Measurements from ENCODE around the gene ADAMTSL5.

The ADAMTSL5 gene

DNA sequence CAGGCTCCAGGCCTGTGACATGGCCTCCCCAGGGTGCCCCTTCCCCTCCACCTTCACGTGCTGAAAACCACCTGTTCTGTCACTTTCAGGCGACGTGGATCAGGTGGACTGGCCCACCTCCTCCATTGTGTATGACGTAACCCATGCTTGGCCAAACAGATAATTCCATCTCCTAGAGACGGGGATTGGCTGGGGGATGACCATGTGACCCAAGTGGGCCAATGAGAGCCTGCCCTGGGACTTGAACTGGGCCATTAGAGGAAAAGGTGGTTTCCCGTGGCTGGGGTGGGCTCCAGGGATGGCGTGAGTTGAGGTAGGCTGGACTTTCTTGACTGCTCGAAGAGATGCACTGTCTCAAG lies 3.6 kb upstream of the ADAMTSL5 start:
- no peak overlapping the region for H3K4me3 ChIP-seq (ENCODE audit: low read depth, low read length)
- TF ChIP-seq, protein P1, sequence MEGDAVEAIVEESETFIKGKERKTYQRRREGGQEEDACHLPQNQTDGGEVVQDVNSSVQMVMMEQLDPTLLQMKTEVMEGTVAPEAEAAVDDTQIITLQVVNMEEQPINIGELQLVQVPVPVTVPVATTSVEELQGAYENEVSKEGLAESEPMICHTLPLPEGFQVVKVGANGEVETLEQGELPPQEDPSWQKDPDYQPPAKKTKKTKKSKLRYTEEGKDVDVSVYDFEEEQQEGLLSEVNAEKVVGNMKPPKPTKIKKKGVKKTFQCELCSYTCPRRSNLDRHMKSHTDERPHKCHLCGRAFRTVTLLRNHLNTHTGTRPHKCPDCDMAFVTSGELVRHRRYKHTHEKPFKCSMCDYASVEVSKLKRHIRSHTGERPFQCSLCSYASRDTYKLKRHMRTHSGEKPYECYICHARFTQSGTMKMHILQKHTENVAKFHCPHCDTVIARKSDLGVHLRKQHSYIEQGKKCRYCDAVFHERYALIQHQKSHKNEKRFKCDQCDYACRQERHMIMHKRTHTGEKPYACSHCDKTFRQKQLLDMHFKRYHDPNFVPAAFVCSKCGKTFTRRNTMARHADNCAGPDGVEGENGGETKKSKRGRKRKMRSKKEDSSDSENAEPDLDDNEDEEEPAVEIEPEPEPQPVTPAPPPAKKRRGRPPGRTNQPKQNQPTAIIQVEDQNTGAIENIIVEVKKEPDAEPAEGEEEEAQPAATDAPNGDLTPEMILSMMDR (IDR thresholded peaks at IDR 0.05; ENCODE audit: insufficient read depth, low read depth, low read length, missing control alignments) = no peak
- peak; percentile 33 for DNase-seq (ENCODE audit: low read depth)

DNA sequence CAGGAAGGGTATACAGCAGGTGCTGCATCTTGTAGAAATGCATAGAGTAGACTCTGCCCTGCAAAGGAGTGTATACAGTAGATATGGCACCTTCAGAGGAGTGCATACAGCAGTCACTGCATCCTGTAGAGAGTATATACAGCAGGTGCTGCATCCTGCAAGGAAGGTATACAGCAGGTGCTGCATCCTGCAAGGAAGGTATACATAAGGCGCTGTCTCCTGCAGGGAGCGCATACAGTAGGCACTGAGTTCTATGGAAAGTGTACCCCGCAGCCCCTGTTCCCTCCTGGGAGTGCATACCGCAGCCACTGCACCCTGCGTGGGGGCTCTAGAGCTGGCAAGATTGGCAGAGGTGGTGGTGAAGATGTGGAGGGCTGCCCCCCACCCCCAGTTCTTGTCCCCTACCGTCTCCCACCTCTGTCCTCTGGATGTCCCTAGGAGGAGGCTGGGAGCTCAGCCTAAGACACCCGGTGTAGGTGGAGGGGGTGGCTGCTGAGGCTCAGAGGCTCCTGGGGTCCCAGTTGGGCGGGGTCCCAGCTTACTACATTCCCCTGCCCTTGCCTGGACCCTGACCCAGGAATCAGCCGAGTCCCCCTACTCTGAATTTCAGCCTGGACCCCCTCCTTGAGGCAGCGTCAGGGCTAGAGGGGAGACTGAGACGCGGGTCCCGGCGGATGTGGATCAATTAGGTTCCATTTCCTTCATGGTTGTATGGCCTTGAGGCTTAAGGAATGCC lies 2.3 kb upstream of the ADAMTSL5 start:
- H3K4me3 ChIP-seq (ENCODE audit: low read depth, low read length) = no peak overlapping the region

DNA sequence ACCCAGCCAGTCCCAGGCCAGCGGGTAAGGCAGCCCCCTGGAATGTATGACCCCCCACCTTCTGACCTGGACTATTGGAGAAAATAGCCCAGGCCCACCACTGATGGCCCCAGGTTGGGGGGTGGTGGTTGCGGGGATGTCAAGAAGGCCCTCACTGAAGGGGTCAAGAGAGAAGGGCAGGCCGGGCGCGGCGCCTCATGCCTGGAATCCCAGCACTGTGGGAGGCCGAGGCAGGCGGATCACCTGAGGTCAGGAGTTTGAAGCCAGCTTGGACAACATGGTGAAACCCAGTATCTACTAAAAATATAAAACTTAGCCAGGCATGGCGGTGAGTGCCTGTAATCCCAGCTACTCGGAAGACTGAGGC lies 1.5 kb upstream of the ADAMTSL5 start:
- DNase-seq (ENCODE audit: low read depth) = no peak
- TF ChIP-seq, protein P1 (IDR thresholded peaks at IDR 0.05; ENCODE audit: insufficient read depth, low read depth, low read length, missing control alignments) = no peak
- no peak overlapping the region for H3K4me3 ChIP-seq (ENCODE audit: low read depth, low read length)

More for the DNA sequence above, 2.3 kb upstream of the ADAMTSL5 start:
- DNase-seq (ENCODE audit: low read depth) = no peak
- TF ChIP-seq, protein P1 (IDR thresholded peaks at IDR 0.05; ENCODE audit: insufficient read depth, low read depth, low read length, missing control alignments) = no peak

DNA sequence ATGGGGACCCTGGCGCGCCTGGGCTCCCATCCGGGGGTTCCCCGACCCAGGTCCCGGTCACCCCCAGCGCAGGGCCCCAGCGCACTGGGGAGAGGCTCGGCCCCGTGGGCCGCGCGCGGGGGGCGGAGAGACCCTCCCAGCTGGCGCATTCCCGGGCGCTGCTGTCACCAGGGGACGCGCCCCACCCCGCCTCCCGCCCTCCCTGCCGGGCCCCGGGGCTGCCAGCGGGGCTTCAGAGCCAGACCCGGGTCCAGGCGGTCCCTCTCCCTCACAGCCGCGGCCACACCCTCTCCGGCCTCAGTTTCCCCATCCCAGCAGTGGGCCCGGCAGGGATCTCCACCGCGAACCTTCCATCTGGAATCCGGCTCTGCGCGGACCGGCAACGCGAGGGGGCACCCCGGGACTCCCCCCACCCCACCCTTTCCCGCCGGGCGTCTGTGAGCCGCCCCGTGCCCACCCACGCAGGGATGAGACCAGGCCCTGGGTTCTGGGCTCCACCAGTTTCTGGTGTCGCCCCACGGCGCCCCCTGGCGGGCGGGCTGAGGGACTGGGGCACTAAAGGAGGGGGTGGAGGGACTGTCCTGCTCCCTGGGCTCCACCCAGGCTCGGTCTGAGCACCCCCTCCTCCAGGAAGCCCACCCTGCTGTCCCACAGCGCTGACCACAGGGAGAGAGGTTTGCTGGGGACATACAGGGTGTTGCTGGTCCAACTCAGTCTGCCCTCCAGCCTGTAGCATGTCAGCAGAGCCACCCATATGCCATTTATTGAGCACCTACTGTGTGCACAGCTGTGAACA lies 878 bp upstream of the ADAMTSL5 start:
- TF ChIP-seq, protein P1 (IDR thresholded peaks at IDR 0.05; ENCODE audit: insufficient read depth, low read depth, low read length, missing control alignments) = peak; percentile 71
- peak; percentile 63 for DNase-seq (ENCODE audit: low read depth)
- peak overlapping the region; percentile 14; the same call in 1 of the 2 replicates for H3K4me3 ChIP-seq (ENCODE audit: low read depth, low read length)

DNA sequence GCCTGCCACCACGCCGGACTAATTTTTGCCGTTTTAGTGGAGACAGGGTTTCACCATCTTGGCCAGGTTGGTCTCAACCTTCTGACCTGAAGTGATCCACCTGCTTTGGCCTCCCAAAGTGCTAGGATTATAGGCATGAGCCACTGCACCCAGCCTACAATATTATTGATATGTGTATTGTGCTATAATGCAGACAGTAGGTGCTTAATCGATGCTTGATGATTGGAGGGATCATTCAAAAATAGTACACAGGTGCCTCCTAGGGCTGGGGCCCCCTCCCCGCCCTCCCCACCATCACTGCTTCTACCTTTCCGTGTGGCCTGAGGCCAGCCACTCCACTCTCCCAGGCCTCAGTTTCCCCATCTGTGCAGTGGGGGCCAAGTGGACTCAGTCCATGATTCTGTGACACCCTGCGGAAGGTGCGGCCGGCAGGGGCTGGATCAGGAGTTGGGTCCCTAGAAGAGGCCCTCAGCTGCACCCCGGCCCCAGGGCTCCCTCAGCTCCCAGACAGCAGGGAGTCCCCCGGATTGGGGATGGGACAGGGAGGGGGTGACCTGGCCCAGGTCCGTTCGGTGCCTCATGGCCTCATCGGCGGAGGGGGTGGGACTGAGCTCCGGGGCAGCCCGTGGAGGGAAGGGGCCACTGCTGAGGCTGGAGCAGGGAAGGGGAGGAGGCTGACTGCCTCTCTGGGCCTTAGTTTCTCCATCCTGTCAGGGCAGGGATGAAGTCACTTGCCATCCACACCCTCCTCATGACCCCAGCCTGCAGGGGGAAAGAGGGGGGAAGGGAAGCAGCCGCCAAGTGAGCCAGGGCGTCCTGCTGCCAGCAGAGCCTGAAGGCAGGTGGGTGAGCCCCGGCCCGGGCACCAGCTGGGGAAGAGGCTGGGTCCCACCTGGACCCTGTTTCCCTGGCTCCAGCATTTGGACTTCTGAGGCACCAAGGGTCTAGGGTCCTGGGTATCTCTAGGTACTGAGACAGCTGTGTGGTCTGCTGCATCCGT lies 1.2 kb downstream of the ADAMTSL5 start:
- TF ChIP-seq, protein P1 (IDR thresholded peaks at IDR 0.05; ENCODE audit: insufficient read depth, low read depth, low read length, missing control alignments) = no peak
- DNase-seq (ENCODE audit: low read depth) = no peak
- H3K4me3 ChIP-seq (ENCODE audit: low read depth, low read length) = no peak overlapping the region

DNA sequence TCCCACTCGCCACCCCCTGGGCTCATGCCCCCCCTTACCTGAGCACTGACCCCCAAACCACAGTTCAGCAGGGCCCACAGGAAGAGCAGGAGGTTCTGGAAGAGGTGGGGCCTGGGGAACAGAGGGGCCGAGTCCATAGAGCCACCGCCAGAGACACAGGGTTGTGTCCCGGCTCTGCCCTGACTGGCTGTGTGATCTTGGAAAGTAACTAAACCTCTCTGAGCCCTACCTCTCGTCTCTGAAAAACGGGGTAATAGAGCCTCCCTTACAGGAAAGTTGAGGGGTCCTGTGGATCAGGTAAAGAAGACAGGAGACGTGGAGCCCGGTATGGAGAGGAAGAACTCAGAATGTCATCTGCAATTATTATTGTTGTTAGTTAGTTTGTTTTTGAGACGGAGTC lies 2.0 kb downstream of the ADAMTSL5 start:
- no peak for DNase-seq (ENCODE audit: low read depth)
- TF ChIP-seq, protein P1 (IDR thresholded peaks at IDR 0.05; ENCODE audit: insufficient read depth, low read depth, low read length, missing control alignments) = no peak

More for the DNA sequence above, 2.0 kb downstream of the ADAMTSL5 start:
- no peak overlapping the region for H3K4me3 ChIP-seq (ENCODE audit: low read depth, low read length)
